ENCODE measurements around the gene MRPL19. TPM values are rescaled to one million over a fixed set of nuclear protein-coding genes. Genes with fewer than 3 reads are reported as not detected.
"Not testable (repeated sequence)": the region's sequence is repeated elsewhere in the genome, so short reads cannot be mapped to it uniquely, and the experiment has no call there.

The MRPL19 gene
- total RNA-seq, 1 donor from 2014 or later: 166 TPM

GRCh38 chr2:75679556-75679955, 33.0 kb downstream of the MRPL19 start:
- intact Hi-C loops (cut with DNase I): no loop called here
- H3K27ac ChIP-seq: no peak overlapping the region
- TF ChIP-seq, protein P1, sequence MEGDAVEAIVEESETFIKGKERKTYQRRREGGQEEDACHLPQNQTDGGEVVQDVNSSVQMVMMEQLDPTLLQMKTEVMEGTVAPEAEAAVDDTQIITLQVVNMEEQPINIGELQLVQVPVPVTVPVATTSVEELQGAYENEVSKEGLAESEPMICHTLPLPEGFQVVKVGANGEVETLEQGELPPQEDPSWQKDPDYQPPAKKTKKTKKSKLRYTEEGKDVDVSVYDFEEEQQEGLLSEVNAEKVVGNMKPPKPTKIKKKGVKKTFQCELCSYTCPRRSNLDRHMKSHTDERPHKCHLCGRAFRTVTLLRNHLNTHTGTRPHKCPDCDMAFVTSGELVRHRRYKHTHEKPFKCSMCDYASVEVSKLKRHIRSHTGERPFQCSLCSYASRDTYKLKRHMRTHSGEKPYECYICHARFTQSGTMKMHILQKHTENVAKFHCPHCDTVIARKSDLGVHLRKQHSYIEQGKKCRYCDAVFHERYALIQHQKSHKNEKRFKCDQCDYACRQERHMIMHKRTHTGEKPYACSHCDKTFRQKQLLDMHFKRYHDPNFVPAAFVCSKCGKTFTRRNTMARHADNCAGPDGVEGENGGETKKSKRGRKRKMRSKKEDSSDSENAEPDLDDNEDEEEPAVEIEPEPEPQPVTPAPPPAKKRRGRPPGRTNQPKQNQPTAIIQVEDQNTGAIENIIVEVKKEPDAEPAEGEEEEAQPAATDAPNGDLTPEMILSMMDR (IDR thresholded peaks at IDR 0.05): no peak
- no peaks in the 10 kb centered on the region for H3K27me3 ChIP-seq
- no peaks in the 10 kb centered on the region for H3K4me1 ChIP-seq
- no peak overlapping the region for H3K4me3 ChIP-seq
- DNase-seq (ENCODE audit: low spot score in 2 of 2): no peak
- no peaks in the 10 kb centered on the region for H3K9me3 ChIP-seq
- peaks cover 15 to 20% of the 10 kb centered on the region in 2 donors for H3K36me3 ChIP-seq

GRCh38 chr2:75680402-75680801, 33.8 kb downstream of the MRPL19 start:
- TF ChIP-seq, protein P1 (IDR thresholded peaks at IDR 0.05): no peak
- DNase-seq (ENCODE audit: low spot score in 2 of 2): no peak
- intact Hi-C loops (cut with DNase I): no loop called here
- no peaks in the 10 kb centered on the region for H3K9me3 ChIP-seq
- H3K4me1 ChIP-seq: no peaks in the 10 kb centered on the region
- no peak overlapping the region for H3K4me3 ChIP-seq
- no peak overlapping the region for H3K27ac ChIP-seq
- peaks cover 15 to 22% of the 10 kb centered on the region in 2 donors for H3K36me3 ChIP-seq
- no peaks in the 10 kb centered on the region for H3K27me3 ChIP-seq

DNA sequence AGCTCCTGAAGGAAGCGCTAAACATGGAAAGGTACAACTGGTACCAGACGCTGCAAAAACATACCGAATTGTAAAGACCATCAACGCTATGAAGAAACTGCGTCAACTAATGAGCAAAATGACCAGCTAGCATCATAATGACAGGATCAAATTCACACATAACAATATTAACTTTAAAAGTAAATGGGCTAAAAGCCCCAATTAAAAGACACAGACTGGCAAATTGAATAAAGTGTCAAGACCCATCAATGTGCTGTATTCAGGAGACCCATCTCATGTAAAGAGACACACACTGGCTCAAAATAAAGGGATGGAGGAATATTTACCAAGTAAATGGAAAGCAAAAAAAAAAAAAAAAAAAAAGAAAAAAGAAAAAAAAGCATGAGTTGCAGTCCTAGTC, 36.8 kb downstream of the MRPL19 start:
- H3K36me3 ChIP-seq: peaks cover 21 to 48% of the 10 kb centered on the region in 2 donors
- intact Hi-C loops (cut with DNase I); DNase-seq (ENCODE audit: low spot score in 2 of 2): not testable (repeated sequence)

GRCh38 chr2:75688196-75688595, 41.6 kb downstream of the MRPL19 start:
- TF ChIP-seq, protein P1 (IDR thresholded peaks at IDR 0.05): no peak
- H3K27me3 ChIP-seq: no peaks in the 10 kb centered on the region
- H3K4me1 ChIP-seq: no peaks in the 10 kb centered on the region
- no peak for DNase-seq (ENCODE audit: low spot score in 2 of 2)
- H3K4me3 ChIP-seq: no peak overlapping the region
- H3K9me3 ChIP-seq: no peaks in the 10 kb centered on the region
- intact Hi-C loops (cut with DNase I): no loop called here
- no peak overlapping the region for H3K27ac ChIP-seq
- H3K36me3 ChIP-seq: peaks cover 38 to 69% of the 10 kb centered on the region in 2 donors

More for the DNA sequence above, 36.8 kb downstream of the MRPL19 start:
- not testable (repeated sequence) for H3K27me3 ChIP-seq, H3K9me3 ChIP-seq, H3K4me3 ChIP-seq, H3K4me1 ChIP-seq, H3K27ac ChIP-seq

DNA sequence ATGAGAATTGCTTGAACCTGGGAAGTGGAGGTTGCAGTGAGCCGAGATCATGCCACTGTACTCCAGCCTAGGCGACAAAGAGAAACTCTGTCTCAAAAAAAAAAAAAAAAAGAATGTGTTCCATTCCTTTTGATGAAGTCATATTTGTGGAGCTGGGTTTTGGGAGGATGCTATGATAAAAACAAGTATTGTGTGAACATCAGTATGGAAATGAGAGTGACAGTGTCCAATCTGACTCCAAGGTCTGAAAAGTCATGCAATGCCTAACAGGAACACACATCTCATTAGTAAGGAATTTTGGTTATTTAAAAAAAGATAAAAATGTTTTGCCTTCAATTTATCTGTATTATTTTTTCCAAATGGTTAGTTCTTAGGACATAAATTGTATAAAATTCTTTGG, 52.3 kb downstream of the MRPL19 start:
- Histone ChIP-seq H3K27me3 (no peaks in the 10 kb centered on the region), H3K4me3 (no peak overlapping the region), H3K9me3 (no peaks in the 10 kb centered on the region), H3K4me1 (no peaks in the 10 kb centered on the region), H3K27ac (no peak overlapping the region), H3K36me3 (peaks cover 49 to 81% of the 10 kb centered on the region in 2 donors)
- DNase-seq (ENCODE audit: low spot score in 2 of 2): no peak
- intact Hi-C loops (cut with DNase I): no loop called here
- TF ChIP-seq, protein P1 (IDR thresholded peaks at IDR 0.05): no peak

DNA sequence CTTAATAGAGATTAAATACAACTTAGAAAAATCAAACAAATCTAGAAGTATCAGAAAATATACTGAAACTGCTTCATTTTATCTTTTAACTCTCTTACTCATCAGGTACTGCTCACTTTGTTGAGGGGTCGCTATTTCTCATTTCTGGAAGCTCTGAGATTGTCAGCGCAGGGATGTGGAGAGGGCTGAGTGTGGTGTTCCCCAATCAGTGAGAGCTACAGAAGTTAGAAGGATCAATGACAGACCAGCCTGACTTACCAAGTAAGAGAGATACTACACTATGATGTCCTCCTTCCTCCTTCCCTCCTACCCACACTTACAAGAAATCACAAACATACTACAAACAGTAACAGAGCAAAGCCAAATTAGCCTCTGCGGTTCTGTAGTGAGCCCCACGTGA, 56.0 kb downstream of the MRPL19 start:
- TF ChIP-seq, protein P1 (IDR thresholded peaks at IDR 0.05): no peak
- Histone ChIP-seq H3K27me3 (no peaks in the 10 kb centered on the region), H3K27ac (no peak overlapping the region), H3K36me3 (peaks cover 35 to 76% of the 10 kb centered on the region in 2 donors), H3K9me3 (no peaks in the 10 kb centered on the region), H3K4me1 (no peaks in the 10 kb centered on the region), H3K4me3 (no peak overlapping the region)
- no peak for DNase-seq (ENCODE audit: low spot score in 2 of 2)
- intact Hi-C loops (cut with DNase I): no loop called here
